Peyer's patch (tissue), 4 donors: ENCODE data around the gene ABTB1. TPM values are rescaled to one million over a fixed set of nuclear protein-coding genes. Genes with fewer than 3 reads are reported as not detected.

ENCODE experiments used
- DNase-seq, 3 donors: peaks; one replicate each; pipeline ENCODE4 v3.0.0-alpha.2; 2017 to 2019
- H3K27ac ChIP-seq, 4 donors: fragments of 200-600 bp; sonication (generic); one replicate each; pipeline ENCODE4 v1.5.1; 2016 to 2019
- H3K27me3 ChIP-seq, 2 donors: fragments of 200-600 bp; sonication (generic); one replicate each; pipeline ENCODE4 v1.5.1; 2019
- H3K36me3 ChIP-seq, 3 donors: fragments of 200-600 bp; sonication (generic); one replicate each; pipeline ENCODE4 v1.5.1; 2016 to 2019
- H3K4me1 ChIP-seq, 4 donors: fragments of 200-600 bp; sonication (generic); one replicate each; pipeline ENCODE4 v1.5.1; 2016 to 2019
- H3K4me3 ChIP-seq, 4 donors: fragments of 200-600 bp; sonication (generic); 1 replicate in 3 of 4; 2 replicates in 1 of 4; pipeline ENCODE4 v1.5.1; 2016 to 2019; ENCODE audit warnings: mild to moderate bottlenecking in 1 of 4
- H3K9me3 ChIP-seq, 4 donors: fragments of 200-600 bp; sonication (generic); one replicate each; pipeline ENCODE4 v1.5.1; 2016 to 2019; ENCODE audit warnings: mild to moderate bottlenecking in 1 of 4
- POLR2A ChIP-seq, 2 donors: fragments of 450-650 bp; IDR thresholded peaks; one replicate each; pipeline ENCODE4 v1.5.1; 2017; ENCODE audit warnings: antibody characterized with exemption in 2 of 2, mild to moderate bottlenecking in 2 of 2, moderate library complexity in 2 of 2
- total RNA-seq, 4 donors: library from RNA; depleted of rRNA; stranded (reverse); fragments of >200 nt; gene quantifications; one replicate each; pipeline ENCODE4 v1.1.0, GENCODE V29; 2016
- TF ChIP-seq, protein P1 (sequence below), 6 experiments: fragments of 450-650 bp in 4 of 6; fragments of 200-600 bp in 2 of 6; sonication (generic) in 1 of 6; IDR thresholded peaks; one replicate each; pipeline ENCODE4 v1.5.1; 2017 to 2019; ENCODE audit warnings: antibody characterized with exemption in 6 of 6, mild to moderate bottlenecking in 3 of 6, moderate library complexity in 1 of 6

ABTB1 gene
- total RNA-seq, 4 donors from 2014 or later = 38.5 to 80.0 (median 57.1) TPM

- TF ChIP-seq POLR2A (IDR thresholded peaks at IDR 0.05) = no peak
- TF ChIP-seq, protein P1, sequence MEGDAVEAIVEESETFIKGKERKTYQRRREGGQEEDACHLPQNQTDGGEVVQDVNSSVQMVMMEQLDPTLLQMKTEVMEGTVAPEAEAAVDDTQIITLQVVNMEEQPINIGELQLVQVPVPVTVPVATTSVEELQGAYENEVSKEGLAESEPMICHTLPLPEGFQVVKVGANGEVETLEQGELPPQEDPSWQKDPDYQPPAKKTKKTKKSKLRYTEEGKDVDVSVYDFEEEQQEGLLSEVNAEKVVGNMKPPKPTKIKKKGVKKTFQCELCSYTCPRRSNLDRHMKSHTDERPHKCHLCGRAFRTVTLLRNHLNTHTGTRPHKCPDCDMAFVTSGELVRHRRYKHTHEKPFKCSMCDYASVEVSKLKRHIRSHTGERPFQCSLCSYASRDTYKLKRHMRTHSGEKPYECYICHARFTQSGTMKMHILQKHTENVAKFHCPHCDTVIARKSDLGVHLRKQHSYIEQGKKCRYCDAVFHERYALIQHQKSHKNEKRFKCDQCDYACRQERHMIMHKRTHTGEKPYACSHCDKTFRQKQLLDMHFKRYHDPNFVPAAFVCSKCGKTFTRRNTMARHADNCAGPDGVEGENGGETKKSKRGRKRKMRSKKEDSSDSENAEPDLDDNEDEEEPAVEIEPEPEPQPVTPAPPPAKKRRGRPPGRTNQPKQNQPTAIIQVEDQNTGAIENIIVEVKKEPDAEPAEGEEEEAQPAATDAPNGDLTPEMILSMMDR (IDR thresholded peaks at IDR 0.05) = no peak
- Histone ChIP-seq H3K9me3 (no peaks in the 10 kb centered on the region), H3K27me3 (no peaks in the 10 kb centered on the region), H3K4me3 (no peak overlapping the region), H3K36me3 (no peaks in the 10 kb centered on the region), H3K27ac (no peak overlapping the region), H3K4me1 (no peaks in the 10 kb centered on the region)
- DNase-seq = no peak
These were observed 12.0 kb upstream of the ABTB1 start for GRCh38 chr3:127660621-127661251.

GRCh38 chr3:127661600-127661999 lies 11.2 kb upstream of the ABTB1 start:
- Histone ChIP-seq H3K36me3 (no peaks in the 10 kb centered on the region), H3K27me3 (no peaks in the 10 kb centered on the region), H3K27ac (no peak overlapping the region), H3K4me1 (no peaks in the 10 kb centered on the region), H3K9me3 (no peaks in the 10 kb centered on the region), H3K4me3 (no peak overlapping the region)
- no peak for TF ChIP-seq POLR2A (IDR thresholded peaks at IDR 0.05)
- TF ChIP-seq, protein P1 (IDR thresholded peaks at IDR 0.05) = no peak
- DNase-seq = no peak

DNA sequence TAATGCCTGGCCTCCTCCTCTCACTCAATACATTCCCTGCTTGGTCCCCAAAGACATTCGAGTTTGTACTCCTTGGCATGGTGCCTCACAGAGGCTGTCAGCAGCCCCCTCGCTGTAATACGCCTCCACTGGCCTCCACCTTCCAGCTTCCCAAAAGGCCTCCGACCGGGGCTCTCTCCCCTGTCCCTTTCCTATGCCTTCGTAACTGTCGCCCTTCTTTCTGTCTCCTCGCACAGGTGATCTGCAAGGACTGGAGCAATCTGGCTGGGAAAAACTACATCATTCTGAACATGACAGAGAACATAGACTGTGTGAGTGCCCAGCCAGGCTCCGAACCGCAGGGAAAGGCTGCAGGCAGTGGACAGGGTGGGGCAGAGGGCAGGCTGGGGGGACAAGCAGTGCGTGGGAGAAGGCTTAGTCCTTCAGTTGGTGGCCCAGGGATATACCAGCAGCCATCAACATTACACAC lies 10.7 kb upstream of the ABTB1 start:
- TF ChIP-seq POLR2A (IDR thresholded peaks at IDR 0.05) = no peak
- TF ChIP-seq, protein P1 (IDR thresholded peaks at IDR 0.05) = no peak

GRCh38 chr3:127663151-127663550 lies 9.6 kb upstream of the ABTB1 start:
- Histone ChIP-seq H3K9me3 (no peaks in the 10 kb centered on the region), H3K4me1 (no peaks in the 10 kb centered on the region), H3K27ac (no peak overlapping the region), H3K4me3 (no peak overlapping the region), H3K27me3 (no peaks in the 10 kb centered on the region), H3K36me3 (no peaks in the 10 kb centered on the region)
- TF ChIP-seq POLR2A (IDR thresholded peaks at IDR 0.05) = no peak
- TF ChIP-seq, protein P1 (IDR thresholded peaks at IDR 0.05) = no peak
- DNase-seq = no peak

More for the DNA sequence above, 10.7 kb upstream of the ABTB1 start:
- no peaks in the 10 kb centered on the region for H3K36me3 ChIP-seq
- DNase-seq = no peak
- no peaks in the 10 kb centered on the region for H3K27me3 ChIP-seq
- no peak overlapping the region for H3K27ac ChIP-seq
- H3K4me3 ChIP-seq = no peak overlapping the region
- H3K4me1 ChIP-seq = no peaks in the 10 kb centered on the region
- no peaks in the 10 kb centered on the region for H3K9me3 ChIP-seq

- no peak overlapping the region for H3K27ac ChIP-seq
- H3K27me3 ChIP-seq = no peaks in the 10 kb centered on the region
- no peaks in the 10 kb centered on the region for H3K36me3 ChIP-seq
- H3K4me3 ChIP-seq = no peak overlapping the region
- no peaks in the 10 kb centered on the region for H3K9me3 ChIP-seq
- H3K4me1 ChIP-seq = no peaks in the 10 kb centered on the region
- DNase-seq = no peak
- no peak for TF ChIP-seq POLR2A (IDR thresholded peaks at IDR 0.05)
- TF ChIP-seq, protein P1 (IDR thresholded peaks at IDR 0.05) = no peak
These were observed 7.6 kb upstream of the ABTB1 start for GRCh38 chr3:127665165-127665564.
